SK-N-MC (cell line): ENCODE results near the gene GAN.

ENCODE experiments used
- EZH2 ChIP-seq: fragments of 200-600 bp; sonication (generic); IDR thresholded peaks from one replicate; pipeline ENCODE4 v1.6.1; 2017; ENCODE audit warnings: antibody characterized with exemption
- FOXP2 ChIP-seq: optimal IDR thresholded peaks from 2 replicates; pipeline ENCODE3; 2011; ENCODE audit warnings: mild to moderate bottlenecking, moderate library complexity; ENCODE audit not compliant: insufficient read depth; ENCODE audit errors: extremely low read length, control extremely low read depth
- POLR2AphosphoS5 ChIP-seq: IDR thresholded peaks from 2 replicates; pipeline ENCODE4 v1.6.1; 2012; ENCODE audit warnings: mild to moderate bottlenecking, low read depth, low read length, borderline replicate concordance

- TF ChIP-seq FOXP2 (no peak), POLR2AphosphoS5 (no peak), EZH2 (no peak)
Observed at GRCh38 chr16:81397058-81397878, 82.5 kb downstream of the GAN start.
